ENCODE results near the gene POLE2.
"Not testable (repeated sequence)": the region's sequence is repeated elsewhere in the genome, so short reads cannot be mapped to it uniquely, and the experiment has no call there.

POLE2 gene

DNA sequence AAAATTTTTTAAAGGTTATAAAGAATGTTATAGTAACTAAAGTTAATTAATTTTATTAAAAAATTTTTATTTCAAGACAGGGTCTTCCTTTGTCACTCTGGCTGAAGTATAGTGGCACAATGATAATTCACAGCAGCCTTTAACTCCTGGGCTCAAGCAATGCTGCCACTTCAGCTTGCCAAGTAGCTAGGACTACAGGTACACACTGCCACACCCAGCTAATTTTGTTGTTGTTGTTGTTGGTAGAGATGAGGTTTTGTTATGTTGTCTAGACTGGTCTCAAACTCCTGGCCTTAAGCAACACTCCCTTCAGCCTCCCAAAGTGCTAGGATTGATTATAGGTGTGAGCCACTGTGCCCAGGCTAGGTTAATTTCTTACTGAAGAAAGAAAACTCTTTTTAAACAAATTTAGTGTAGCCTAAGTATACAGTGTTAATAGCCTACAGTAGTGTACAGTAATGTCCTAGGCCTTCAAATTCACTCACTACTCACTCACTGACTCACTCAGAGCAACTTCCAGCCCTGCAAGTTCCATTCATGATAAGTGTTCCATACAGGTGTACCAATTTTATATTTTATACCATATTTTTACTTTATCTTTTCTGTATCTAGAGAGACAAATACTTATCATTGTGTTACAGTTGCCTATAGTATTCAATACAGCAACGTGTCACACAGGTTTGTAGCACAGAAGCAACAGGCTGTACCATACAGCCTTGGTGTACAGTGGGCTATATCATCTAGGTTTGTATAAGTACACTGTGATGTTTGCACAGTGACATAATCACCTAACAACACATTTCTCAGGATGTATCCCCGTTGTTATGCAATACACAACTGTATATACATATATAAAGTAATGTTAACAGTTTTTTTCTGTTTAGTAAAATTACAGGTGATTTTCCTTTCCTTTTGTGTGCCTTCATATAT is 28.2 kb downstream of the POLE2 start:
- DNase-seq (ENCODE audit: low read depth in 1 of 2, low spot score in 1 of 2): no peak

DNA sequence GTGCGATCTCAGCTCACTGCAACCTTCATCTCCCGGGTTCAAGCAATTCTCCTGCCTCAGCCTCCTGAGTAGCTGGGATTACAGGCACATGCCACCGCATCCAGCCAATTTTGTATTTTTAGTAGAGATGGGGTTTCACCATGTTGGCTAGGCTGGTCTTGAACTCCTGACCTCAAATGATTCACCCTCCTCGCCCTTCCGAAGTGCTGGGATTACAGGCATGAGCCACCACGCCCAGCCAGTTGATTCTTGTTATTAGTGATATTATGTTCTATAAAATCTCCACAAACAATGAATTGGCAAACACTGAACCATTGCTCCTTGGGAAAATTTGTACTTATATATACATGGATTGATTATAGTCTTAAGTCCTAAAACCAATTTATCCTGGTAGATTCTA is 30.5 kb downstream of the POLE2 start:
- DNase-seq (ENCODE audit: low read depth in 1 of 2, low spot score in 1 of 2): not testable (repeated sequence)

DNA sequence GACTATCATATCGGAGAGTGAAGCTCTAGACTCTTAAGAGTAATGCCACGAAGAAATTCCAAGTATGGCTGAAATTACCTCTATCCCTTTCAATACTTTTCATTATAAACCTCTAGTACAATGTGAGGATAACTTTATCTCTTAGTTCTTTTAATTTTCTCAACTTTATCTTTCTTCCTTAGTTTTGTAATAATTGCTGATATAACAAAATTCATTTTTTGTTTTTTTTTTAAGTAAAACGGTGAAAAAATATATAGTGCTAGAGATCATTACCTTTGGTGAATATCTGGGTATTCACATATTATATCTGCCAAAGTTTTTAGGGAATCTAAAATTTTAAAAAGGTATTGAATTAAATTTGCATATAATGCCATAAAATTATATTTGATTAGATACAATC is 33.5 kb downstream of the POLE2 start:
- no peak for DNase-seq (ENCODE audit: low read depth in 1 of 2, low spot score in 1 of 2)

DNA sequence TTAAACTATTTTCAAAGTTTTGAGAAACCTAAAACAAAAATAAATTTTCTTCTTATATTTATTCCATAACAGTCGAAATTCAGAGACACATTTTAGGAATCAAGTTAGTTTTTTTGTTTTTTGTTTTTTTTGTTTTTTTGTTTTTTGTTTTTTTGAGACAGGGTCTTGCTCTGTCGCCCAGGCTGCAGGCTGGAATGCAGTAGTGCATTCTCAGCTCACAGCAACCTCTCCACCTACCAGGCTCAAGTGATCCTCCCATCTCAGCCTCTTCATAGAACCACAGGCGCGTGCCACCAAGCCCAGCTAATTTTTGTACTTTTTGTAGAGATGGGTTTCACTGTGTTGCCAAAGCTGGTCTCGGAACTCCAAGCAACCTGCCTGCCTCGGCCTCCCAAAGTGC is 34.5 kb downstream of the POLE2 start:
- DNase-seq (ENCODE audit: low read depth in 1 of 2, low spot score in 1 of 2): no peak

DNA sequence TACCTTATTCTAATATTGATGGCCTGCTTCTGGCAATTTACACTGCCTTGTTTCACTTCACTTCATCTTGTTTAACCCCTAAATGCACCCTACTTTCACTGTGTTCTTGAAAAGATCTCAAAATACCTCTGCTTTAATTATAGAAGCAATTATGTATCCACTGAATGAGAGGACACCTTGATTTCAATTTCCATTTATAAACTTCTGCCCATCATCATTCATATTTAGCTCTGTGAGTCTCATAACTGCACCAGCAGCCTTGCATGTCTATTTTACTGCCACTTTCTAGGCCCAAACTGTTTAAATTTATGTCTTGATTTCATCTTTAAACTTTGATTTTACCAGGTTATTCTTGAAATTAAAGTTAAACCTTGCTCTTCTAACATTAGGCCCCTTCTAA is 45.9 kb downstream of the POLE2 start:
- no peak for DNase-seq (ENCODE audit: low read depth in 1 of 2, low spot score in 1 of 2)

DNA sequence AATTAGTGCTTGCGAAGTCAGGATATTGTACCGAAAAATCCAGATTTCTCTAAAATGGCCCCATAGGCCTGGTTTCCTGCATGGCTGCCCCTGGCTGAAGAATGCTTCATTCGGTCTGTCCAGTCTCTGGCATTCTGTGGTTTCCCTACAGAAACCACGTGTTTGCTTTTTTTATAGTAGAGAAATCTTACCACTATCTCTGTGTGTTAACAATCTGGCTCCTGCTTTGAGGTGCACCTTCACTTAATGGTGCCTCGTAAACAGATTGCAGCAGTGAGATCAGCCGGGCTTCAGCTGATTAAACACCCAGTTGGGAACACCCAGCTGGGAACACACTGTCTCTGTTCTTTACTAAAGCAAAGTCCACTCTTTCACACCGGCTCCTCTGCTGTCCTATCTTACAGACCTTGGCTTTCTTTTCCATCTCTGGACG is 46.3 kb downstream of the POLE2 start:
- no peak for DNase-seq (ENCODE audit: low read depth in 1 of 2, low spot score in 1 of 2)

DNA sequence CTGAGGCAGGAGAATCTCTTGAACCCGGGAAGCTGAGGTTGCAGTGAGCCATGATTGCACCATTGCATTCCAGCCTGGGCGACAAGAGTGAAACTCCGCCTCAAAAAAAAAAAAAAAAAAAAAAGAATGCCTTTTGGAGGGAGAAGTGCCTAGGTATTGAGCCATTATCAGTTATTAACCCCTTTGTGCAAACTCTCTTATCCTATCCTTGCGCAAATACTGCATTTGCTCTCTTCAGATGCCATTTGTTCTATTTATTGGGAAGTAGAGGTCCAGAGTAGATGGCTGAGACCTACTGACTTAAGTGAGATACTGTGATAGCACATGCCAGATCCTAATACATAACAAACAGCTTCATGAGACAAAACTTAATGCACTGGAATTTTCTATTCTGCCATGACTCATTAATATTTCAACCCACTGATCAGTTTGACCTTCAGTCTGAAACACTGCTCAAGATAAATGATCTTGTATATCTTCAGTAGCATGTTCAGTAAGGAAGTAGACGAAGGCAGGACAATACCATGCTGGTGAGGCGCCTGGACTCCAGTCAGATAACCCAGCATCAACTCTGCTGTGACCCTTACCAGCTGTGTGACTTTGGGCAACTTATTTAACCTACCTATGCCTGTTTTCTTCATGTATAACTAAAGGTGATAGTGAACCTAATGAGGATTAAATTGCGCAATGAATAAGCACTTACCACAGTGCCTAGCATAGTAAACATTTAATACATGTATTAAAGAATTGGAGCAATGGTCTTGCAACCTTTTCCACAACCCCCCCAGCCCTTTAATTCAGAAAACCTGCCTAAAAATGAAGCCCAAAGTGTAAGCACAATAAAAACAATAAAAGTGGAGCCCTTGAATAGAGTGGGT is 47.2 kb downstream of the POLE2 start:
- no peak for DNase-seq (ENCODE audit: low read depth in 1 of 2, low spot score in 1 of 2)

DNA sequence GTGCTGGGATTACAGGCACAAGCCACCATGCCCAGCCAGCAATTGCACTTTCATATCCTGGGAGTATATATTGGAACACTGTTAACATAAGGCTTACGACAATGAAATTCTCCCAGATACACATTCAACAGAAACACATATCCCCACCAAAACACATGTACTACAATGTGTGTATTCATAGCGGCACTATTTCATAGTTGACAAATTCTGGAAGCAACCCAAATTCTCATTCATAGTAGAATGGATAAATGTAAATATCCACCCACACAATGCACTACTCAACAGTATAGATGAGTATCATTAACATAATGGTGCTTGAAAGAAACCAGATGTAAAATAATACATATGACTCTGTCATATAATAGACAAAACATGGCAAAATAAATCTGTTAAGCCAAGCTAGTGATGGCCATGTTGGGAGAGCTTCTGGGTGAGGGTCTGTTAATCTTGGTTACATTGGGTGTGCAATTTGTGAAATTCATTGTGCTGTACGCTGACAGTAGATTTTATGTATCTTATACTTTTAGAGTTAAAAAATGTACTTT is 50.4 kb downstream of the POLE2 start:
- no peak for DNase-seq (ENCODE audit: low read depth in 1 of 2, low spot score in 1 of 2)

DNA sequence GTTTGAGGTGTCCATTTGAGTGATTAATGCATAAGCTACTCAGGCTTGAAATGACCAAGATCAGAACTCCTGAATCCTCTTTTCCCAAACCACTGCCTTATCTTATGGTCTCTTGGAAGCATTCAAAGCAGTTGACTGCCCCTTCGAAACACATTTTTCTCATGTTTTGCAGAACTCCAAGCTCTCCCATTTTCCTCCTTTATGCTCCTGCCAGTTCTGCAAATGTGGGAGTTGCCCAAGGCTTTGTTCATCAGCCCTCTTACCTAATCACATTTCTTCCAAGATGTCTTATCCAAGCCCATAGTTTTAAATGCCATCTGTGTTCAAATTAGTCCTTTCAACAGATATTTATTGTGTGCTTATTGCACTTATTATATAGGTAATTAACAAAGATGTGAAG is 51.1 kb downstream of the POLE2 start:
- DNase-seq (ENCODE audit: low read depth in 1 of 2, low spot score in 1 of 2): no peak

DNA sequence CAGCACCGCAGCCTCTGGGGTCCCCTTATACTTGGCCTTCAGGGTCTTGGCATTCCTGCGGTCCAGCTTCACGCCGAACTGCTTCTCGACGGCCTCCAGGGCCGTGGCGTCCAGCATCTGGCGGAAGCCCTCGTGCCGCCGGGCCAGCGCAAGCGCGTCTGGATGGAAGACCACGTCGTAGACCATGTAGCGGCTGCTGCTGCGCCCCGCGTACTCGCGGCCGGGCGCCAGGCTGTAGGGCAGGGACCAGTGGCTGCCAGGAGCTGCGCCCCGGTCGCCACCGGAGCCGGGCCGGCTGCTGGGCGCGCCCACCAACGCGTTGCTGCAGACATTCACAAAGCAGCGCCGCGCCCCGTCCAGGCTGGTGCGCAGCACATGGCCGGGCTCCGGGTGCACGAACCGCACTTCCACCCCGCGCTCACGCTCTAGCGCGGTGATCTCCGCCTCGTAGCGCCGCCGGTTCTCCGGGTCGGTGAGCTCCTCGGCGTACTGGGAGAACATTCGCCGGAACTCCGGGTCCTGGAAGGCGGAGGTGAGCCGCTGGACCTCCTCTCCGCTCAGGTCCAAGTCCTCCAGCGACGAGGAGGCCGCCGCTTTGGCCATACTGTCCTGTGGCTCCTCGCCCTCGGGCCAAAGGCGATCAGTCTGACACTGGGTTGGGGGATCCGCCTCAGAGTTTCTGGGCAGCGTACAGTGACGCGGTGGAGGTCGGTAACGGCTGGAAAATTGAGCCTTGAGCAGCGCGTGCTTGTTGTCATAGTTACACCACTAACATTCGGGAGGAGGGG is 53.3 kb downstream of the POLE2 start, which contains the start of gene DNAAF2:
DNAAF2 (minus strand) TSS at position 698 of the 788 bp plus-strand sequence; CDS start at position 603, 95 bp downstream.
- DNase-seq (ENCODE audit: low read depth in 1 of 2, low spot score in 1 of 2): peak; percentile 40 to 45

DNA sequence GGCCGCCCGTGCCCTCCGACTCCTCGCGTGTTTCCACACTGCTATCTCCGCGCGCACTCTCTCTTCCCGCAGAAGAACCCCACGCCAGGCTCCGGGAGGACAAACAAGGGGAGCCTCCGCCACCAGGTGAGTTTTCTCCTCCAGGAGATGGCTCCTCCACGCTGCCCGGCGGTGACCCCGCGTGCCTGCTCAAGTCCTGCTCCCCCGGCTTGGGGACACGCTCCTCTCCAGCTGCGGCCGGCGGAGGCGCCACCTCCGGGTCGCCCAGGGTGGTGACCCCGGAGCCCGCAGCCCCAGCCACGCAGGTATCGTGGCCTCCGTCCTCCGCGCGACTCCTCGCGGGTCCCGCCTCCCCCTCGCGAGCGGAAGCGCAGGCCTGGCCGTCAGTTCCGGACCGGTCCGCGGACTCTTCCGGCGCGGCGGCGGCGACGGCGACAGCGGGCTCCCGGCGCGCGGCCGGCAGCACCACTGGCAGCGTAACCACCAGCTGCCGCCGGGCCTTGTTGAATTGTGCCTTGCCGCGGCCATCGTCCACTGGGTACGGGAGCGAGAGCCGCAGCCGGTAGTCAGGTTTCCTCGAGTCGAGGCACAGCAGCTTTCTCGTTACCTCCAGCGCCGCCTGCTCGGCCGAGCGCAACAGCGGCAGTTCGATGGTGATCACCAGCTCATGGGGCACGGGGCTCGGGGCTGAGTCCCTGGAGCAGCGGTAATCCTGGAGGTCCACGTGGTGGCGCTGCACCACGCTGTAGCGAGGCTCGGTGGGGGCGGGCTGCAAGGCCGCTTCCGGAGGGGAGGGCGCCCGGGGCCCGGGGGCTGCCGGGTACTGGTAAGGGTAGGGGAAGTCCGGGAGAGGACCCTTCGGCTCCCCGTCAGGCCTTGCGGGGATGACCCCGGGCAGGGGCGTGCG is 54.1 kb downstream of the POLE2 start:
- peak; percentile 84 to 92 for DNase-seq (ENCODE audit: low read depth in 1 of 2, low spot score in 1 of 2)

DNA sequence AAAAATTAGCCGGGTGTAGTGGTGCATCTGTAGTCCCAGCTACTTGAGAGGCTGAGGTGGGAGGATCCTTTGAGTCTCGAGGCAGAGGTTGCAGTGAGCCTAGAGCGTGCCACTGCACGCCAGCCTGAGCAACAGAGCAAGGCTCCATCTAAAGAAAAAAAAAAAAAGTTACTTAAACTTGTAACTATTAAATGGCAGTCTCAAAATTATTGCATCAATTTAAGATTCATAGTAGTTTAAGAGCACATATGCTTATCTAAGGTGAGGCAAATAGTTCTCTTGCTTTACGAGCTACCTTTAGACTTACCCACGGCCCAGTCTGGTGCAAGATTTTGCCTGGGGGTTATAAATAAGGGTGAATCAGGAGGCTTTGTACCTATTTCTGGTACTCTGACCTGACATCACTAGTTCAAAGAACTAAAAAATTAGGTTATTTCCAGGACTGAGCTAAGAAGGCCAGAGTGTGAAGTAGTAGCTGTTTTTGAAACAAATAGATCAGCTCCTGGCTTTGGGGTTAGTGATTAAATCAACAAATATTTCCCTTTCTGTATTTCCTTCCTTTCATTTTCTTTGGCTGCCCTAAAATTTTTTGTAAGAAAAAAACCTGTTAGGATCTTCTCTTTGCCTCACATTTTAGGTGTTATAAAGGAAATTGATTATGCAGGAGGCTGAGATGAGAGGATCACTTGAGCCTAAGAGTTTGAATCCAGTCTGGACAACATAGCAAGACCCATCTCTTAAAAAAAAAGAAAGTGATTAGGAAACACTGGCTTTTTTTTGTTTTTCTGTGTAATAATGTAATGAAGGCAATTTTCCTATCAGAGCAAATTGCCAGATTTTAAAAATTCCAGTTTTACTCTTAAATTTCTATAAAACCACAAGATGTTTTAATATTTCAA is 63.8 kb downstream of the POLE2 start:
- DNase-seq (ENCODE audit: low read depth in 1 of 2, low spot score in 1 of 2): no peak

DNA sequence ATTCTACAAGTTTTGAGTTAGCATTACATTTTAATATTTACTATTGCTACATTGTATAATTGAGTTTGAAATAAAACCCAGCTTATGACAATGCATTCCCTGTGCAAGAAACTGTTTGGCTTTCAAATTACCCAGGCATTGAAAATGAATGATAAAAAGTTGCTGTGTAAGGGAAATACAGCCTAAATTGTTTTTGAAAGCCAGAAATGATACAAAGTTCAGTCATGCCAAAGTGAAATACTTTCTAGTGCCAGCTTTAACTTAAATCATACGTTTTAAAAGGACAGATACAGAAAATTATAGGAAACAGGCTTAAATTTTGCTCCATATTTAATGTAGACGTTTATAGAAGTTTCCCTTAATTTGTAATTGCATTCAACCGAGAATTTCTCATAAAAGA is 64.6 kb downstream of the POLE2 start:
- no peak for DNase-seq (ENCODE audit: low read depth in 1 of 2, low spot score in 1 of 2)

DNA sequence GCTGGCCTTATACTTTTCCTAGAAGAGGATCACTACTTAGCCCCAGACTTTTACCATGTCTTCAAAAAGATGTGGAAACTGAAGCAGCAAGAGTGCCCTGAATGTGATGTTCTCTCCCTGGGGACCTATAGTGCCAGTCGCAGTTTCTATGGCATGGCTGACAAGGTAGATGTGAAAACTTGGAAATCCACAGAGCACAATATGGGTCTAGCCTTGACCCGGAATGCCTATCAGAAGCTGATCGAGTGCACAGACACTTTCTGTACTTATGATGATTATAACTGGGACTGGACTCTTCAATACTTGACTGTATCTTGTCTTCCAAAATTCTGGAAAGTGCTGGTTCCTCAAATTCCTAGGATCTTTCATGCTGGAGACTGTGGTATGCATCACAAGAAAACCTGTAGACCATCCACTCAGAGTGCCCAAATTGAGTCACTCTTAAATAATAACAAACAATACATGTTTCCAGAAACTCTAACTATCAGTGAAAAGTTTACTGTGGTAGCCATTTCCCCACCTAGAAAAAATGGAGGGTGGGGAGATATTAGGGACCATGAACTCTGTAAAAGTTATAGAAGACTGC is 65.9 kb downstream of the POLE2 start:
- DNase-seq (ENCODE audit: low read depth in 1 of 2, low spot score in 1 of 2): no peak

DNA sequence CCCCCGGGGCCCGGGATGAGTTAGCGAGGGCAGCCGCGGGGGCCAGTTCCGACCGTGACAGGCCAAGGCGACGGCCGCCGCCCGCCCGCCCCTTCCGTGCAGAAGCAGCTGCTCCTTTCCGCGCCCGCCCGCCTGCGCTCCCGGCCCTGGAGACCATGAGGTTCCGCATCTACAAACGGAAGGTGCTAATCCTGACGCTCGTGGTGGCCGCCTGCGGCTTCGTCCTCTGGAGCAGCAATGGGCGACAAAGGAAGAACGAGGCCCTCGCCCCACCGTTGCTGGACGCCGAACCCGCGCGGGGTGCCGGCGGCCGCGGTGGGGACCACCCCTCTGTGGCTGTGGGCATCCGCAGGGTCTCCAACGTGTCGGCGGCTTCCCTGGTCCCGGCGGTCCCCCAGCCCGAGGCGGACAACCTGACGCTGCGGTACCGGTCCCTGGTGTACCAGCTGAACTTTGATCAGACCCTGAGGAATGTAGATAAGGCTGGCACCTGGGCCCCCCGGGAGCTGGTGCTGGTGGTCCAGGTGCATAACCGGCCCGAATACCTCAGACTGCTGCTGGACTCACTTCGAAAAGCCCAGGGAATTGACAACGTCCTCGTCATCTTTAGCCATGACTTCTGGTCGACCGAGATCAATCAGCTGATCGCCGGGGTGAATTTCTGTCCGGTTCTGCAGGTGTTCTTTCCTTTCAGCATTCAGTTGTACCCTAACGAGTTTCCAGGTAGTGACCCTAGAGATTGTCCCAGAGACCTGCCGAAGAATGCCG is 66.7 kb downstream of the POLE2 start:
- peak in 1 of 2 donors; percentile 34 for DNase-seq (ENCODE audit: low read depth in 1 of 2, low spot score in 1 of 2)

DNA sequence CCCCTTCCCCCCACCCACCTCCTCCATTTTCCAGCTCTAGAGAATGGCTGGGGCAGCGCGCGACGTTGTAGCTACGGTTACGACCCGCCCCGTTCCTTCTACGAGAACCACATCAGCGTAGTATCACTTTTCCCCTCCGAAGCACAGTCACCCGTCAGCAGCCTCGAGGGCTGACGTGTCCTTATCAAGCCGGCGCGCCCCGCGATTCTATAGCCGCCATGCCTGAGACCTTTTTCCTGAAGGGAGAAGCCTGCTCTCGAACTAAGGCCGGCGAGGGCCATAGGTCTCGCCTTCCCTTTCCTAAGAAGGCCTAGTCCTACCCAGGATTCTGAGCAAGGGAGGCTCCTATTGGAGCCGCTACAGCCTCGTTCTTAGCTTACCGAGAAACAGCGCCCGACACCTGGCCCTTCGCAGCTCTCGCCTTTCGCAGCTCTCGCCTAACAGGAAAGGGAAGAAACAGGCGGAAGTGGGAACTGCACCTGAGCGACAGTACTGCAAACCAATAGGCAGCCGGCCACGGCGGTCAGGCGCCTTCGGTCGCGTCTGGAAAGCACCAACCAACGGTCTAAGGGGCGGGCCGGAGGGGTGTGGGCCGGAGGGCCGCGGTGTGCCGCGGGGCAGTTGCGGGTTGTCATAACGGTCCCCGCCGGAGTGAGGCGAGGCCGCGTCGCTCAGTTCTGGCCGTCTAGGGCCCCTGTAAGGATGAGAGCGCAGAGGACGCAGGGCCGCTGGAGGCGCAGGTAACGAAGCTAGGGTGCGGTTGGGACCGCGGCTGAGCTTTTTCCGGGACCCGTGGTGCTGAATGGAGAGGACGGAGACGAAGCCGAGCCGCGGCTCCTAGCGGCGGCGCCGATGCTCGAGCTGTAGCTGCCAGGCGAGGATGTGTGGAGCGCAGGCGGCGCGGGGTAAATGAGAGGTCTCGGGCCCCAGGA is 67.6 kb downstream of the POLE2 start, which contains the start of the genes MGAT2 and RPL36AL:
MGAT2 (plus strand) TSS at position 618 of the 932 bp plus-strand sequence. CDS start 470 bp downstream, outside the sequence.
RPL36AL (minus strand) TSS at position 445 of the 932 bp plus-strand sequence. CDS start 1,522 bp downstream, outside the sequence.
- peak; percentile 86 to 89 for DNase-seq (ENCODE audit: low read depth in 1 of 2, low spot score in 1 of 2)

All from activated T-helper 1 cell treated with anti-CD3 and anti-CD28 coated beads, Interleukin-2, amount 50 U/mL, for 16 hours (primary cell).